ENCODE data around the gene DTNB. TPM values are rescaled to one million over a fixed set of nuclear protein-coding genes. Genes with fewer than 3 reads are reported as not detected.

The DTNB gene
- total and polyA plus RNA-seq, 2 of the 4 experiments (the other 2 are of a cell fraction) = 3.8 to 5.3 TPM

DNA sequence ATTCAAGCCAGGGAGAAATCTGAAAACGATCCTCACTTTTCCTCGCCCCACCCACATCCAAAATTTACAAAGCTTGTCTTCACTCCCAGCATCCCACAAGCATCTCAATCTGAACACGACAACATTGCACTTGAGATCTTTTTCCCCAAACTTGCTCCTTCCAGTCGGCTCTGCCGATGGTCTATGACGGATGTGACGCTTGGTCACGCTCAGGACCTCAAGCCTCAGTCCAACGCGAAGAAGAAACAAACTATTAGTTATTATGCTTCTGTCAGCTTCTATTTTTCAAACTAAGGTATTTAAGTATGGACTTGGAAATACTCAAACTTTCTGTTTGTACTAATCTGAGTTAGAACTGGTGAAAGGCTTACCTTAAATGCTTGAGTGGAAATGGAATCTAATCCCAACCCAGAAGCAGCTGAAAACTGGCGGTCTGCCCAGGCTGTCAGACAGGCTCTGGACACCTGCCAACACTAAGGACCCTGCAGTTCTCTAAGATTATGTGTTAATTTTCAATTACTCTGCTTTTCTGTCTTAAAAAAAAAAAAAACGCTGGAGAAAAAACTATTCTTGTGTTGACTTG is 199.5 kb downstream of the DTNB start:
- H3K14ac ChIP-seq (replicated peaks; ENCODE audit: low read depth, low read length) = no peak overlapping the region
- H3K4me1 ChIP-seq (ENCODE audit: control insufficient read depth, insufficient read depth, low read length) = no peaks in the 10 kb centered on the region
- no peak overlapping the region for H3K23ac ChIP-seq (ENCODE audit: low read depth, low read length)
- H2BK5ac ChIP-seq (ENCODE audit: low read depth, low read length, poor library complexity, severe bottlenecking) = no peak overlapping the region
- H3K27ac ChIP-seq (ENCODE audit: insufficient read depth, low read length) = no peak overlapping the region
- no peak for ATAC-seq (ENCODE audit: low read depth)
- no peaks in the 10 kb centered on the region for H3K27me3 ChIP-seq (ENCODE audit: control insufficient read depth, insufficient read depth, low read length)
- CTCF ChIA-PET = no interaction called here
- H2BK15ac ChIP-seq (ENCODE audit: low read depth, low read length) = no peak overlapping the region
- H4K8ac ChIP-seq (ENCODE audit: low read depth in 2 of 2, low read length in 2 of 2) = no peak overlapping the region
- no peak overlapping the region for H2BK120ac ChIP-seq (ENCODE audit: low read depth, low read length)
- H3K4me3 ChIP-seq (ENCODE audit: insufficient read depth, low read depth, low read length) = no peak overlapping the region
- H3K56ac ChIP-seq (ENCODE audit: extremely low read depth, insufficient read depth, low read length) = no peak overlapping the region
- TF ChIP-seq, protein P1, sequence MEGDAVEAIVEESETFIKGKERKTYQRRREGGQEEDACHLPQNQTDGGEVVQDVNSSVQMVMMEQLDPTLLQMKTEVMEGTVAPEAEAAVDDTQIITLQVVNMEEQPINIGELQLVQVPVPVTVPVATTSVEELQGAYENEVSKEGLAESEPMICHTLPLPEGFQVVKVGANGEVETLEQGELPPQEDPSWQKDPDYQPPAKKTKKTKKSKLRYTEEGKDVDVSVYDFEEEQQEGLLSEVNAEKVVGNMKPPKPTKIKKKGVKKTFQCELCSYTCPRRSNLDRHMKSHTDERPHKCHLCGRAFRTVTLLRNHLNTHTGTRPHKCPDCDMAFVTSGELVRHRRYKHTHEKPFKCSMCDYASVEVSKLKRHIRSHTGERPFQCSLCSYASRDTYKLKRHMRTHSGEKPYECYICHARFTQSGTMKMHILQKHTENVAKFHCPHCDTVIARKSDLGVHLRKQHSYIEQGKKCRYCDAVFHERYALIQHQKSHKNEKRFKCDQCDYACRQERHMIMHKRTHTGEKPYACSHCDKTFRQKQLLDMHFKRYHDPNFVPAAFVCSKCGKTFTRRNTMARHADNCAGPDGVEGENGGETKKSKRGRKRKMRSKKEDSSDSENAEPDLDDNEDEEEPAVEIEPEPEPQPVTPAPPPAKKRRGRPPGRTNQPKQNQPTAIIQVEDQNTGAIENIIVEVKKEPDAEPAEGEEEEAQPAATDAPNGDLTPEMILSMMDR (conservative IDR thresholded peaks at IDR 0.05; ENCODE audit: low read depth, low read length) = no peak
- TF ChIP-seq BHLHE40 (IDR thresholded peaks at IDR 0.05; ENCODE audit: low read depth, low read length) (no peak), NFE2L2 (IDR thresholded peaks at IDR 0.05; ENCODE audit: low read depth, low read length) (no peak), RCOR1 (IDR thresholded peaks at IDR 0.05; ENCODE audit: insufficient replicate concordance, low read length) (no peak), SMC3 (IDR thresholded peaks at IDR 0.05; ENCODE audit: low read depth, low read length) (no peak), CEBPB (IDR thresholded peaks at IDR 0.05; ENCODE audit: low read depth, low read length) (no peak), MAFK (IDR thresholded peaks at IDR 0.05; ENCODE audit: low read depth, low read length) (no peak), MXI1 (IDR thresholded peaks at IDR 0.05; ENCODE audit: borderline replicate concordance, low read depth, low read length) (no peak), RAD21 (IDR thresholded peaks at IDR 0.05; ENCODE audit: low read length) (no peak), CHD1 (IDR thresholded peaks at IDR 0.05; ENCODE audit: low read depth, low read length) (no peak), RFX5 (IDR thresholded peaks at IDR 0.05; ENCODE audit: low read depth, low read length) (no peak), POLR2A (IDR thresholded peaks at IDR 0.05; ENCODE audit: low read depth, low read length) (no peak), MAZ (IDR thresholded peaks at IDR 0.05; ENCODE audit: borderline replicate concordance, low read depth, low read length) (no peak), FOS (IDR thresholded peaks at IDR 0.05; ENCODE audit: low read depth, low read length) (no peak)
- TF ChIP-seq, protein P2, sequence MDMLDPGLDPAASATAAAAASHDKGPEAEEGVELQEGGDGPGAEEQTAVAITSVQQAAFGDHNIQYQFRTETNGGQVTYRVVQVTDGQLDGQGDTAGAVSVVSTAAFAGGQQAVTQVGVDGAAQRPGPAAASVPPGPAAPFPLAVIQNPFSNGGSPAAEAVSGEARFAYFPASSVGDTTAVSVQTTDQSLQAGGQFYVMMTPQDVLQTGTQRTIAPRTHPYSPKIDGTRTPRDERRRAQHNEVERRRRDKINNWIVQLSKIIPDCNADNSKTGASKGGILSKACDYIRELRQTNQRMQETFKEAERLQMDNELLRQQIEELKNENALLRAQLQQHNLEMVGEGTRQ (IDR thresholded peaks at IDR 0.05; ENCODE audit: low read depth, low read length) = no peak
- TF ChIP-seq, protein P3, sequence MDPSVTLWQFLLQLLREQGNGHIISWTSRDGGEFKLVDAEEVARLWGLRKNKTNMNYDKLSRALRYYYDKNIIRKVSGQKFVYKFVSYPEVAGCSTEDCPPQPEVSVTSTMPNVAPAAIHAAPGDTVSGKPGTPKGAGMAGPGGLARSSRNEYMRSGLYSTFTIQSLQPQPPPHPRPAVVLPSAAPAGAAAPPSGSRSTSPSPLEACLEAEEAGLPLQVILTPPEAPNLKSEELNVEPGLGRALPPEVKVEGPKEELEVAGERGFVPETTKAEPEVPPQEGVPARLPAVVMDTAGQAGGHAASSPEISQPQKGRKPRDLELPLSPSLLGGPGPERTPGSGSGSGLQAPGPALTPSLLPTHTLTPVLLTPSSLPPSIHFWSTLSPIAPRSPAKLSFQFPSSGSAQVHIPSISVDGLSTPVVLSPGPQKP (IDR thresholded peaks at IDR 0.05; ENCODE audit: borderline replicate concordance, low read depth, low read length) = no peak
- no peak overlapping the region for H2AK5ac ChIP-seq (ENCODE audit: low read depth, low read length)
- no peak overlapping the region for H2BK20ac ChIP-seq (ENCODE audit: low read depth, low read length)
- no TSS peak for BruUV-seq (replicated peaks)
- no peaks in the 10 kb centered on the region for H3K9me1 ChIP-seq (ENCODE audit: insufficient read depth, low read length)
- dilution Hi-C loops (cut with HindIII; ENCODE audit: low sequenced_read_pairs, unreplicated experiment) = no loop called here
- H3K36me3 ChIP-seq (ENCODE audit: control insufficient read depth, insufficient read depth, low read length) = no peaks in the 10 kb centered on the region
- H3K79me1 ChIP-seq (ENCODE audit: low read depth in 1 of 2, low read length in 2 of 2) = no peaks in the 10 kb centered on the region
- POLR2A ChIA-PET (ENCODE audit: unreplicated experiment) = no interaction called here
- intact Hi-C loops (cut with micrococcal nuclease) = no loop called here
- in situ Hi-C loops (cut with MboI; ENCODE audit: low sequenced_read_pairs) = no loop called here
- no peak overlapping the region for H4K91ac ChIP-seq (ENCODE audit: insufficient read depth, low read depth, low read length)
- H3K9me3 ChIP-seq (ENCODE audit: control insufficient read depth, insufficient read depth, low read length) = peaks cover 10% of the 10 kb centered on the region
- no peak for DNase-seq
- H2AFZ ChIP-seq (replicated peaks; ENCODE audit: low read length, poor library complexity) = no peak overlapping the region
- H3K4ac ChIP-seq (ENCODE audit: low read depth, low read length) = no peak overlapping the region
- WGBS, 2 experiments (ENCODE audit: extremely low coverage in 2 of 2, insufficient read length in 1 of 2) = 43% methylated on average over 3 of the region's 12 CpGs; no CpG with 5 or more reads in 1 of the 2 experiments
- H3K18ac ChIP-seq (ENCODE audit: low read depth, low read length) = no peak overlapping the region
- H3K4me2 ChIP-seq (ENCODE audit: low read depth, low read length) = no peak overlapping the region
- no peak overlapping the region for H3K9ac ChIP-seq (ENCODE audit: low read depth, low read length)
- no peak overlapping the region for H2AK9ac ChIP-seq (replicated peaks; ENCODE audit: low read depth, low read length, poor library complexity)
- no peaks in the 10 kb centered on the region for H4K20me1 ChIP-seq (ENCODE audit: insufficient read depth, low read length)
- H4K5ac ChIP-seq (ENCODE audit: low read depth, low read length) = no peak overlapping the region
